Smooth muscle cell (in vitro differentiated cells): ENCODE results near the gene ROR2. TPM values are rescaled to one million over a fixed set of nuclear protein-coding genes. Genes with fewer than 3 reads are reported as not detected.

Experiments used
- DNase-seq: peaks from one replicate; lab custom pipeline; 2025; ENCODE audit not compliant: unreplicated experiment; lab: John Stamatoyannopoulos, UW
- H2AFZ ChIP-seq: fragments of 200-600 bp; sonication (generic); 2 replicates; pipeline ENCODE4 v1.6.0; 2016; ENCODE audit warnings: antibody characterized with exemption, low read depth, mild to moderate bottlenecking
- H3F3A ChIP-seq: fragments of 200-600 bp; sonication (generic); 2 replicates; pipeline ENCODE4 v1.6.0; 2017; ENCODE audit warnings: antibody characterized with exemption, low read depth
- H3K27ac ChIP-seq: fragments of 200-600 bp; sonication (generic); 2 replicates; pipeline ENCODE4 v1.5.1; 2016; ENCODE audit warnings: low read depth, mild to moderate bottlenecking
- H3K27me3 ChIP-seq: fragments of 200-600 bp; sonication (generic); 2 replicates; pipeline ENCODE4 v1.6.1; 2016; ENCODE audit warnings: low read depth, mild to moderate bottlenecking
- H3K36me3 ChIP-seq: fragments of 200-600 bp; sonication (generic); 2 replicates; pipeline ENCODE4 v1.5.1; 2016; ENCODE audit warnings: low read depth
- H3K4me1 ChIP-seq: fragments of 200-600 bp; sonication (generic); 2 replicates; pipeline ENCODE4 v1.5.1; 2016; ENCODE audit warnings: low read depth
- H3K4me2 ChIP-seq: fragments of 200-600 bp; sonication (generic); 2 replicates; pipeline ENCODE4 v1.6.0; 2016; ENCODE audit warnings: mild to moderate bottlenecking
- H3K4me3 ChIP-seq: fragments of 200-600 bp; sonication (generic); 2 replicates; pipeline ENCODE4 v1.5.1; 2016; ENCODE audit warnings: mild to moderate bottlenecking
- H3K79me2 ChIP-seq: fragments of 200-600 bp; sonication (generic); 2 replicates; pipeline ENCODE4 v1.6.0; 2016; ENCODE audit warnings: low read depth, mild to moderate bottlenecking
- H3K9ac ChIP-seq: fragments of 200-600 bp; sonication (generic); 2 replicates; pipeline ENCODE4 v1.6.0; 2016; ENCODE audit warnings: low read depth
- H3K9me3 ChIP-seq: fragments of 200-600 bp; sonication (generic); replicated peaks from 2 replicates; pipeline ENCODE4 v1.5.1; 2016; ENCODE audit warnings: low read depth
- H4K20me1 ChIP-seq: fragments of 200-600 bp; sonication (generic); 2 replicates; pipeline ENCODE4 v1.6.0; 2016; ENCODE audit warnings: low read depth
- WGBS: methylation state at CpG from one replicate; pipeline ENCODE4 v1.1.7; 2016; ENCODE audit warnings: low lambda C conversion rate; 5-methylcytosine and 5-hydroxymethylcytosine counted together
- polyA plus RNA-seq: library from polyadenylated mRNA; unstranded; fragments of >200 nt; fragmentation: Nextera tagmentation; extraction: Ambion mirVana; gene quantifications from 2 replicates; pipeline ENCODE4 v1.2.1, GENCODE V29; 2016
- total RNA-seq: library from RNA; depleted of rRNA; stranded (reverse); fragments of >200 nt; gene quantifications from 2 replicates; pipeline ENCODE4 v1.2.3, GENCODE V29; 2014
- TF ChIP-seq, protein P1 (sequence below): fragments of 200-600 bp; sonication (generic); IDR thresholded peaks from 2 replicates; pipeline ENCODE4 v1.5.1; 2017; ENCODE audit warnings: borderline replicate concordance, mild to moderate bottlenecking, antibody characterized with exemption; ENCODE audit not compliant: insufficient read depth, poor library complexity, severe bottlenecking

The ROR2 gene
- total and polyA plus RNA-seq, 2 experiments from 2014 or later = 16.7 to 21.7 TPM

DNA sequence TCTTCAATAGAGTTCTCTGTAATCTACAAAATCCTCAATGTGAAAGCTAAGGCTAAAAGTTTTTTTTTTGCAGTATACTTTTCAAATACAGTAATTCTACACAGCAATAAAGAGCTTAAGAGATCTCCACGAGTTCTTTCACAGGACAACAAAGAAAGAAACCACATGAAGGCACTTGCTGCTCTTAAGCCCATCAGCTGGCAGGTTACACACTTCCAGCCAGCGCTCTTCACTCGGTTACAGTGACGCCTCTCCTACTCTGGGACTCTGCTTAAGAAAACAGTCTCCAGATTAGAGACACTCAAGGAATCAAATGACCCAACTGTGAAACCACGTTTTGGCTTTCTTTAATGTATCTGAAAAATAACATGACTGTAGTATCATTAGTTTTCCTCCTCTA lies 85.0 kb downstream of the ROR2 start:
- TF ChIP-seq, protein P1, sequence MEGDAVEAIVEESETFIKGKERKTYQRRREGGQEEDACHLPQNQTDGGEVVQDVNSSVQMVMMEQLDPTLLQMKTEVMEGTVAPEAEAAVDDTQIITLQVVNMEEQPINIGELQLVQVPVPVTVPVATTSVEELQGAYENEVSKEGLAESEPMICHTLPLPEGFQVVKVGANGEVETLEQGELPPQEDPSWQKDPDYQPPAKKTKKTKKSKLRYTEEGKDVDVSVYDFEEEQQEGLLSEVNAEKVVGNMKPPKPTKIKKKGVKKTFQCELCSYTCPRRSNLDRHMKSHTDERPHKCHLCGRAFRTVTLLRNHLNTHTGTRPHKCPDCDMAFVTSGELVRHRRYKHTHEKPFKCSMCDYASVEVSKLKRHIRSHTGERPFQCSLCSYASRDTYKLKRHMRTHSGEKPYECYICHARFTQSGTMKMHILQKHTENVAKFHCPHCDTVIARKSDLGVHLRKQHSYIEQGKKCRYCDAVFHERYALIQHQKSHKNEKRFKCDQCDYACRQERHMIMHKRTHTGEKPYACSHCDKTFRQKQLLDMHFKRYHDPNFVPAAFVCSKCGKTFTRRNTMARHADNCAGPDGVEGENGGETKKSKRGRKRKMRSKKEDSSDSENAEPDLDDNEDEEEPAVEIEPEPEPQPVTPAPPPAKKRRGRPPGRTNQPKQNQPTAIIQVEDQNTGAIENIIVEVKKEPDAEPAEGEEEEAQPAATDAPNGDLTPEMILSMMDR = no peak
- Histone ChIP-seq H3K36me3 (no peaks in the 10 kb centered on the region), H4K20me1 (peaks cover 32% of the 10 kb centered on the region), H3K27me3 (no peaks in the 10 kb centered on the region), H3F3A (no peaks in the 10 kb centered on the region), H3K27ac (no peak overlapping the region), H3K4me3 (no peak overlapping the region), H3K9ac (no peak overlapping the region), H3K9me3 (no peaks in the 10 kb centered on the region), H3K4me1 (peaks cover 16% of the 10 kb centered on the region), H2AFZ (no peak overlapping the region), H3K79me2 (peaks cover 38% of the 10 kb centered on the region), H3K4me2 (peak overlapping the region; percentile 33)
- 27% methylated on average over 5 of the region's 5 CpGs for WGBS
- DNase-seq = no peak

DNA sequence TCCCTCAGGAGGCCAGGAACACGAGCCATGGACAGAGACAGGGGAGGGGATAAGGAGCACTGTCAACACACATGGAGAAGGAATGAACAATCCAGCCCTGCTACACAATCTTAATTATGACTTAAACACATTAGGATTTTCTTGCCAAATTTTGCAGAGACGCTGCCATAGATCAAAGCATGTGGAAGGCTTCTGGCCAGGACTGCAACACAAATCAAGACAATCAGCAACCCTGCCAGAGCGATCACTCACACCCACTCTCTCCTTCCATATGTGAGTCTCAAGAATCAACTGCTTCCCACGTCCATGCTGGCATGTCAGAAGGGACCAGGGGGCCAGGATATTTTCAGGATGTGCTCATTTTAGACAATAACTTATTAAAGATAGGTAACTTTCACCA lies 85.6 kb downstream of the ROR2 start:
- TF ChIP-seq, protein P1 = no peak

DNA sequence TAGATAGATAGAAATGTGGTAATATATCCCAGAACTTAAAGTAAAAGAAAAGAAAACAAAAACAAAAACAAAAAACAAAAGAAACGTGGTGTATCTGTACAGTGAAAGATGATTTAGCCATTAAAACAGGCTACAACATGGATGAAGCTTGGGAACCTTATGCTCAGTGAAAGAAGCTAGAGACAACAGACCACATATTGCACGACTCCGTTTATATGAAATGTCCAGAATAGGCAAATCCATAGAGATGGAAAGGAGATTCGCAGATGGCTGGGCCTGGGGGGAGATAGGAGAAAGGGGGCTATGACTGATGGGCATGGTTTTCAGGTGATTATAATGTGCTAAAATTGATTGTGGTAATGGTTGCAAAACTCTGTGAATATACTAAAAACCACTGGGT lies 86.6 kb downstream of the ROR2 start:
- 95% methylated on average over 4 of the region's 4 CpGs for WGBS
- TF ChIP-seq, protein P1 = no peak
- peaks cover 35% of the 10 kb centered on the region for H3K79me2 ChIP-seq

More for the DNA sequence above, 85.6 kb downstream of the ROR2 start:
- H3F3A ChIP-seq = no peaks in the 10 kb centered on the region
- no peak for DNase-seq
- peaks cover 37% of the 10 kb centered on the region for H3K79me2 ChIP-seq
- H3K27me3 ChIP-seq = no peaks in the 10 kb centered on the region
- H3K4me1 ChIP-seq = peaks cover 16% of the 10 kb centered on the region
- H2AFZ ChIP-seq = no peak overlapping the region
- 40% methylated on average over 4 of the region's 4 CpGs for WGBS
- H3K9ac ChIP-seq = no peak overlapping the region
- peaks cover 32% of the 10 kb centered on the region for H4K20me1 ChIP-seq
- H3K36me3 ChIP-seq = no peaks in the 10 kb centered on the region
- peak overlapping the region; percentile 33 for H3K4me2 ChIP-seq
- no peaks in the 10 kb centered on the region for H3K9me3 ChIP-seq
- H3K27ac ChIP-seq = no peak overlapping the region
- no peak overlapping the region for H3K4me3 ChIP-seq

More for the DNA sequence above, 86.6 kb downstream of the ROR2 start:
- Histone ChIP-seq H3F3A (no peaks in the 10 kb centered on the region), H3K9me3 (no peaks in the 10 kb centered on the region), H3K4me2 (no peak overlapping the region), H3K9ac (no peak overlapping the region), H2AFZ (no peak overlapping the region), H4K20me1 (peaks cover 32% of the 10 kb centered on the region), H3K27me3 (no peaks in the 10 kb centered on the region), H3K4me3 (no peak overlapping the region), H3K27ac (no peak overlapping the region), H3K36me3 (no peaks in the 10 kb centered on the region), H3K4me1 (peaks cover 19% of the 10 kb centered on the region)
- no peak for DNase-seq
